Neutrophil (primary cell): ENCODE results near the gene RAPGEF5.

Source experiments
- H3K27ac ChIP-seq: fragments of 200-600 bp; sonication (generic); 2 replicates; pipeline ENCODE4 v1.5.1; 2016; ENCODE audit warnings: mild to moderate bottlenecking, moderate library complexity
- H3K27me3 ChIP-seq: fragments of 200-600 bp; sonication (generic); 2 replicates; pipeline ENCODE4 v1.6.0; 2016; ENCODE audit warnings: mild to moderate bottlenecking
- H3K36me3 ChIP-seq: fragments of 200-600 bp; sonication (generic); 2 replicates; pipeline ENCODE4 v1.5.1; 2017
- H3K4me1 ChIP-seq, 2 experiments: fragments of 200-600 bp in 1 of 2; sonication (generic) in 1 of 2; 1 replicate in 1 of 2; 2 replicates in 1 of 2; pipeline versions ENCODE4 v1.5.1 to v1.6.1; 2013 to 2016; ENCODE audit warnings: low read depth in 1 of 2, low read length in 1 of 2, mild to moderate bottlenecking in 1 of 2, moderate library complexity in 1 of 2; ENCODE audit not compliant: control insufficient read depth in 1 of 2, insufficient read depth in 1 of 2
- H3K4me3 ChIP-seq, 2 experiments: fragments of 200-600 bp in 1 of 2; sonication (generic) in 1 of 2; 1 replicate in 1 of 2; 2 replicates in 1 of 2; pipeline ENCODE4 v1.5.1; 2013 to 2016; ENCODE audit warnings: low read depth in 1 of 2, low read length in 1 of 2, mild to moderate bottlenecking in 1 of 2, moderate library complexity in 1 of 2
- H3K9me3 ChIP-seq: fragments of 200-600 bp; sonication (generic); 2 replicates; pipeline ENCODE4 v1.5.1; 2016
- TF ChIP-seq, protein P1 (sequence below): fragments of 200-600 bp; sonication (generic); IDR thresholded peaks from 2 replicates; pipeline ENCODE4 v1.5.1; 2016; ENCODE audit warnings: antibody characterized with exemption

RAPGEF5 gene

DNA sequence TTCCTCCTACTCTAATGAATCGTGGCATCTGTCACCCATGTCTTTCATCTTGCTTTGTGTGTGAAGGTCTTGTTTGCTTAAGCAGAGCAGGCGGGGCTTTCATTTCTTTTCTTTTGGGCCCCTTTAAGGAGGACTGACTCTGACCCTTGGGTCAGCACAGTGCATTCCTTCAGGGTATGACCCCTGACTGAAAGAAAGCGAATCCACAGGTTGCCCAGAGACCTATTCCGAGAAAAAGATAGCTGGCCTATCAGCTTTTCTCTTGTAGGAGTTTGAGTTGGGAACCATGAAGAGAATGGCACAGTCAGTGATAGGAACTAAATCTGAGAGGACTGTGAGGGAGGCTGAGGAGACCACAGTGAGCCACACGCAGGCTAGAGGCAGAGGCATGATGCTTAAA lies 218.1 kb downstream of the RAPGEF5 start:
- H3K9me3 ChIP-seq = no peaks in the 10 kb centered on the region
- no peaks in the 10 kb centered on the region for H3K36me3 ChIP-seq
- no peaks in the 10 kb centered on the region for H3K4me1 ChIP-seq
- H3K27me3 ChIP-seq = no peaks in the 10 kb centered on the region
- no peak overlapping the region for H3K27ac ChIP-seq
- H3K4me3 ChIP-seq = no peak overlapping the region
- TF ChIP-seq, protein P1, sequence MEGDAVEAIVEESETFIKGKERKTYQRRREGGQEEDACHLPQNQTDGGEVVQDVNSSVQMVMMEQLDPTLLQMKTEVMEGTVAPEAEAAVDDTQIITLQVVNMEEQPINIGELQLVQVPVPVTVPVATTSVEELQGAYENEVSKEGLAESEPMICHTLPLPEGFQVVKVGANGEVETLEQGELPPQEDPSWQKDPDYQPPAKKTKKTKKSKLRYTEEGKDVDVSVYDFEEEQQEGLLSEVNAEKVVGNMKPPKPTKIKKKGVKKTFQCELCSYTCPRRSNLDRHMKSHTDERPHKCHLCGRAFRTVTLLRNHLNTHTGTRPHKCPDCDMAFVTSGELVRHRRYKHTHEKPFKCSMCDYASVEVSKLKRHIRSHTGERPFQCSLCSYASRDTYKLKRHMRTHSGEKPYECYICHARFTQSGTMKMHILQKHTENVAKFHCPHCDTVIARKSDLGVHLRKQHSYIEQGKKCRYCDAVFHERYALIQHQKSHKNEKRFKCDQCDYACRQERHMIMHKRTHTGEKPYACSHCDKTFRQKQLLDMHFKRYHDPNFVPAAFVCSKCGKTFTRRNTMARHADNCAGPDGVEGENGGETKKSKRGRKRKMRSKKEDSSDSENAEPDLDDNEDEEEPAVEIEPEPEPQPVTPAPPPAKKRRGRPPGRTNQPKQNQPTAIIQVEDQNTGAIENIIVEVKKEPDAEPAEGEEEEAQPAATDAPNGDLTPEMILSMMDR = no peak

GRCh38 chr7:22138106-22138505 lies 218.8 kb downstream of the RAPGEF5 start:
- Histone ChIP-seq H3K36me3 (no peaks in the 10 kb centered on the region), H3K9me3 (no peaks in the 10 kb centered on the region), H3K4me1 (no peaks in the 10 kb centered on the region), H3K27me3 (no peaks in the 10 kb centered on the region), H3K27ac (no peak overlapping the region), H3K4me3 (no peak overlapping the region)
- TF ChIP-seq, protein P1 = no peak

DNA sequence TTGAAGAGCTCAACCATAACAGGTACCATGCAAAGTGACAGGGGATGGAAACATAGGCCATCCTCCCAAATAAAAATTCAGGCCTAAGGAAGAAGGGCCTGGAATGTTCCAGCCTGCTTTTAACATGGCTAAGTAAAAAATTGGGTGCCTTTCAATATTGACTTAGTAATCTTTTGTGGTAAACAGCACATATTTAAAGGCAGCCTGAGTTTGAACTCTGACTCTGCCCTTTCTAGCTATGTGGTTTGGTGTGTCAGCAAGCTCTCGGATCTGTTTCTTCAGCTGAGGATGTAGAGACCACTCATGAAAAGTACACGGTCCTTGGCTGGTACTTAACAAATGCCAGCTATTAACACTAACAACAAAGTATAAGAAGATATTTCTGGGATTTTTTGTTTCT lies 219.5 kb downstream of the RAPGEF5 start:
- Histone ChIP-seq H3K4me1 (no peaks in the 10 kb centered on the region), H3K27ac (no peak overlapping the region)

DNA sequence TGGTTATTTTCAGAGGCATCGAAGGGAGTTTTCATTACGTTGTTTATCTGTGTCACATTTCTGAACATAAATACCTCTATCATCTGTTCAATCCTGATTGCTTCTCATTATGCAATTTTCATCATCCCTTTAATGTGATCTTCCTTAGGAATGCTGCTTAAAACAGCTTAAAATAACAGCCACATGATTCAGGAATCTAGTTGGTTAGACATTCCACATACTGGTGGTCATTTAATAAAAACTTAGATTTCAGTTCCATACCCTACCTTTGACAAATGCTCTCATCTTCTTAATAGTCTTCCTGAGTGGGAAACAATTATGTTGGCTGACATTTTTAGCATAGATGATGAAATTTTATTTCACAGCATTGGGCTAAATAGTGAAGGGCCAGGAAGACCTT lies 219.9 kb downstream of the RAPGEF5 start:
- no peaks in the 10 kb centered on the region for H3K9me3 ChIP-seq
- no peaks in the 10 kb centered on the region for H3K27me3 ChIP-seq
- H3K36me3 ChIP-seq = no peaks in the 10 kb centered on the region
- no peak overlapping the region for H3K27ac ChIP-seq
- no peaks in the 10 kb centered on the region for H3K4me1 ChIP-seq
- TF ChIP-seq, protein P1 = no peak
- H3K4me3 ChIP-seq = no peak overlapping the region

More for the DNA sequence above, 219.5 kb downstream of the RAPGEF5 start:
- no peaks in the 10 kb centered on the region for H3K27me3 ChIP-seq
- H3K36me3 ChIP-seq = no peaks in the 10 kb centered on the region
- no peaks in the 10 kb centered on the region for H3K9me3 ChIP-seq
- no peak overlapping the region for H3K4me3 ChIP-seq
- TF ChIP-seq, protein P1 = no peak

- Histone ChIP-seq H3K27ac (no peak overlapping the region), H3K27me3 (no peaks in the 10 kb centered on the region), H3K4me1 (no peaks in the 10 kb centered on the region), H3K36me3 (no peaks in the 10 kb centered on the region), H3K9me3 (no peaks in the 10 kb centered on the region), H3K4me3 (no peak overlapping the region)
- TF ChIP-seq, protein P1 = no peak
Observed at GRCh38 chr7:22129819-22130580, 227.0 kb downstream of the RAPGEF5 start.
